ENCODE measurements around the gene AXL. TPM values are rescaled to one million over a fixed set of nuclear protein-coding genes. Genes with fewer than 3 reads are reported as not detected.

The AXL gene
- total and polyA plus RNA-seq, 9 of the 15 experiments (the other 6 are each of a cell fraction or from before 2014, with no cell fraction given), result 0.80 to 6.6 (median 1.6) TPM

DNA sequence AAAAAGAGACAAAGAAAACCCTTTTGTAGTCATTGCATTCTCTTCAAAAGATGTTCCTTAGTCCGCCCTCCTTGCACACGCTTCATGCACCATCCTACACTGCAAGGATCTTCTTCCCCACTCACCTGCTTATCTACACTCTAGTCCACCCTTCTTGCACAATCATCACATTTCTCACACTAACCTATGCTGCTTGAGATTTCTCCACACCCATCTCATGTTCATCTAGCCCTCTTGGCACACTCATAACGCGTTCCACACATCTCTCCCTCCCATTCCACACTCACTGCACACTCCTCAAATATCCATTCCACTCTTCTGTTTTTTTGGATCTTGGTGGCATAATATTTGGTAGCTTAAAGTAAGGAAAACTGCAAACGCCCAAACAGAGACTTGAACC is 22.8 kb downstream of the AXL start (continued):
- TF ChIP-seq, protein P1, sequence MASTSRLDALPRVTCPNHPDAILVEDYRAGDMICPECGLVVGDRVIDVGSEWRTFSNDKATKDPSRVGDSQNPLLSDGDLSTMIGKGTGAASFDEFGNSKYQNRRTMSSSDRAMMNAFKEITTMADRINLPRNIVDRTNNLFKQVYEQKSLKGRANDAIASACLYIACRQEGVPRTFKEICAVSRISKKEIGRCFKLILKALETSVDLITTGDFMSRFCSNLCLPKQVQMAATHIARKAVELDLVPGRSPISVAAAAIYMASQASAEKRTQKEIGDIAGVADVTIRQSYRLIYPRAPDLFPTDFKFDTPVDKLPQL (IDR thresholded peaks at IDR 0.05; ENCODE audit: extremely low read depth, insufficient read length), result no peak
- no peak for TF ChIP-seq NCOR1 (IDR thresholded peaks at IDR 0.05)
- TF ChIP-seq MXD1 (CRISPR knock-in tag; IDR thresholded peaks at IDR 0.05; ENCODE audit: borderline replicate concordance, poor library complexity, severe bottlenecking), result no peak
- no peak for TF ChIP-seq CREB3 (tag; conservative IDR thresholded peaks at IDR 0.05; ENCODE audit: low read depth)
- TF ChIP-seq ZNF253 (CRISPR knock-in tag; conservative IDR thresholded peaks at IDR 0.05), result no peak
- no peak for TF ChIP-seq MIER1 (IDR thresholded peaks at IDR 0.05; ENCODE audit: low read depth)
- TF ChIP-seq NFE2 (IDR thresholded peaks at IDR 0.05; ENCODE audit: low read depth), result no peak
- TF ChIP-seq SMC3 (conservative IDR thresholded peaks at IDR 0.05; ENCODE audit: insufficient read depth, low read depth, low read length), result no peak
- TF ChIP-seq, protein P2, sequence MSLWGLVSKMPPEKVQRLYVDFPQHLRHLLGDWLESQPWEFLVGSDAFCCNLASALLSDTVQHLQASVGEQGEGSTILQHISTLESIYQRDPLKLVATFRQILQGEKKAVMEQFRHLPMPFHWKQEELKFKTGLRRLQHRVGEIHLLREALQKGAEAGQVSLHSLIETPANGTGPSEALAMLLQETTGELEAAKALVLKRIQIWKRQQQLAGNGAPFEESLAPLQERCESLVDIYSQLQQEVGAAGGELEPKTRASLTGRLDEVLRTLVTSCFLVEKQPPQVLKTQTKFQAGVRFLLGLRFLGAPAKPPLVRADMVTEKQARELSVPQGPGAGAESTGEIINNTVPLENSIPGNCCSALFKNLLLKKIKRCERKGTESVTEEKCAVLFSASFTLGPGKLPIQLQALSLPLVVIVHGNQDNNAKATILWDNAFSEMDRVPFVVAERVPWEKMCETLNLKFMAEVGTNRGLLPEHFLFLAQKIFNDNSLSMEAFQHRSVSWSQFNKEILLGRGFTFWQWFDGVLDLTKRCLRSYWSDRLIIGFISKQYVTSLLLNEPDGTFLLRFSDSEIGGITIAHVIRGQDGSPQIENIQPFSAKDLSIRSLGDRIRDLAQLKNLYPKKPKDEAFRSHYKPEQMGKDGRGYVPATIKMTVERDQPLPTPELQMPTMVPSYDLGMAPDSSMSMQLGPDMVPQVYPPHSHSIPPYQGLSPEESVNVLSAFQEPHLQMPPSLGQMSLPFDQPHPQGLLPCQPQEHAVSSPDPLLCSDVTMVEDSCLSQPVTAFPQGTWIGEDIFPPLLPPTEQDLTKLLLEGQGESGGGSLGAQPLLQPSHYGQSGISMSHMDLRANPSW (CRISPR knock-in tag; IDR thresholded peaks at IDR 0.05), result no peak
- TF ChIP-seq CUX1 (CRISPR knock-in tag; IDR thresholded peaks at IDR 0.05), result no peak
- TF ChIP-seq ZNF316 (IDR thresholded peaks at IDR 0.05), result peak; percentile 62
- no peak for TF ChIP-seq JUNB (CRISPR knock-in tag; conservative IDR thresholded peaks at IDR 0.05)
- no peak for TF ChIP-seq ZC3H4 (CRISPR knock-in tag; IDR thresholded peaks at IDR 0.05; ENCODE audit: borderline replicate concordance)
